ENCODE data around the gene WNK1.

Gene WNK1

GRCh38 chr12:718756-719102 lies 33.6 kb upstream of the WNK1 start:
- TF ChIP-seq CTCF (IDR thresholded peaks at IDR 0.05; ENCODE audit: extremely low read depth, missing control alignments), result no peak
- DNase-seq (ENCODE audit: low spot score), result no peak

GRCh38 chr12:720231-720941 lies 32.0 kb upstream of the WNK1 start:
- DNase-seq (ENCODE audit: low spot score), result no peak
- no peak for TF ChIP-seq CTCF (IDR thresholded peaks at IDR 0.05; ENCODE audit: extremely low read depth, missing control alignments)

GRCh38 chr12:724194-724855 lies 28.1 kb upstream of the WNK1 start:
- no peak for DNase-seq (ENCODE audit: low spot score)
- no peak for TF ChIP-seq CTCF (IDR thresholded peaks at IDR 0.05; ENCODE audit: extremely low read depth, missing control alignments)

DNA sequence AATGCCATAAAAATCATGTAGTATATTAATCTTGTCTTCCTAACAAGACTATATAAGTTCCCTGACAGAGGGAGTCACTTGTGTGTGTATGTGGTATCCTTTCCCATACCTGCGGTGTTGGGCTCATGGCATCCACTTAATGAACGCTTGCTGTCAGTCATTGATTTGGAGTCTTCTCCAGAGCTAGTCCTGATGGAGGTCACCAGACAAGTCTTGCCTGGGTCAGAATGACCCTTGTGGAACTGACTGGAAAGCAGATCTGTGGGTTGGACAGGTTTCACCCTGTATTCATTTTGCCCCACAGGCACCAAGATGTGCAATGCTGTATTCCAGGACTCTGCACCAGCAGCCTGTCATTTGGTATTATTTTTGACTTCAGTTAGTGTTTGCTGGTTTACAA lies 27.3 kb upstream of the WNK1 start:
- no peak for TF ChIP-seq CTCF (IDR thresholded peaks at IDR 0.05; ENCODE audit: extremely low read depth, missing control alignments)
- DNase-seq (ENCODE audit: low spot score), result no peak

DNA sequence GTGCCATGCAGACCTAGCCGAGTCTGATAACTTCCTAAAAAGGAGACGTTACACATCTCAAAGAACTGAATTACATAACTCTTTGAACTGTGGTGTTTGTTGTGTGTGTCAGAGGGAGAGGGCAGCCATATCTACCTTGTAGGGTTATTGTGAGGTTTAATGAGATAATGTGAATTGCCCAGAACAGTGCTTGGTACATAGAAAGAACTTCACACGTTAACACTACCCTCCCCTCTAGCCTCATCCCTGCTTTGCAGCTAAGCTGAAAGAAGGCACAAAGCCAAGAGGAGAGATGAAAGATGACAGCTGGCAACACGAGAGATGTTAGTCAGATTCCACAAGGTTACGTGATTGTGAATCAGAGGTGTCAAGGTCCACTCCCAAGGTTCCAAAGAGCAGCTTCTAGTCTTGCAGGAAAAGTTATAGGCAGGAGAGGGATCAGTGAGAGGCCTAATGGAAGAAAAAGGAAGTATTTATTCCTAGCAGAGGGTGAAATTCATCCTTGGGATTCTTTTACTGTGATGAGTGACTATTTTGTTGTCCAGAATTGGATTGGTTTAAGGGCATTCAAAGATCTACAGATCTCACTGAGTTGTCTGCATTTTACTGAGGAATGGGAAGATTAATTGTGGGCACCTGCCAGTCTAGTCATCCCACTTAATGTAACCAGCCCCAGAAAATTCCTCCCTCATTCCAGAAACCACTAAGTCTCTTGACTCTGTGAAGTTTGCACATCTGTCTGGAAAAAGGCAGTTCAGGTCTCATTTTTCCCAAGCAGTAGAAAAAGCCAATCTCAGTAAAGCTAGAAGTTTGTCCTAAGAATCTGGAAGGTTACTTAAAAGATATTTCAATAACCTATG lies 25.9 kb upstream of the WNK1 start:
- TF ChIP-seq CTCF (IDR thresholded peaks at IDR 0.05; ENCODE audit: extremely low read depth, missing control alignments), result no peak
- DNase-seq (ENCODE audit: low spot score), result no peak

GRCh38 chr12:727321-727720 lies 25.1 kb upstream of the WNK1 start:
- TF ChIP-seq CTCF (IDR thresholded peaks at IDR 0.05; ENCODE audit: extremely low read depth, missing control alignments), result no peak
- no peak for DNase-seq (ENCODE audit: low spot score)

GRCh38 chr12:728781-729180 lies 23.6 kb upstream of the WNK1 start:
- DNase-seq (ENCODE audit: low spot score), result no peak

More at GRCh38 chr12:728781-729180, 23.6 kb upstream of the WNK1 start:
- TF ChIP-seq CTCF (IDR thresholded peaks at IDR 0.05; ENCODE audit: extremely low read depth, missing control alignments), result no peak

Measured in GM20000 (cell line).